NCI-H748 treated with DMSO at 0.1 percent for 48 hours (cell line): ENCODE data around the gene MED25.
A peak's percentile ranks its signal among the peaks of the same experiment; 100 is the strongest.

ENCODE experiments used
- DNase-seq: peaks from one replicate; lab custom pipeline; 2025; lab: John Stamatoyannopoulos, UW

Gene MED25

DNA sequence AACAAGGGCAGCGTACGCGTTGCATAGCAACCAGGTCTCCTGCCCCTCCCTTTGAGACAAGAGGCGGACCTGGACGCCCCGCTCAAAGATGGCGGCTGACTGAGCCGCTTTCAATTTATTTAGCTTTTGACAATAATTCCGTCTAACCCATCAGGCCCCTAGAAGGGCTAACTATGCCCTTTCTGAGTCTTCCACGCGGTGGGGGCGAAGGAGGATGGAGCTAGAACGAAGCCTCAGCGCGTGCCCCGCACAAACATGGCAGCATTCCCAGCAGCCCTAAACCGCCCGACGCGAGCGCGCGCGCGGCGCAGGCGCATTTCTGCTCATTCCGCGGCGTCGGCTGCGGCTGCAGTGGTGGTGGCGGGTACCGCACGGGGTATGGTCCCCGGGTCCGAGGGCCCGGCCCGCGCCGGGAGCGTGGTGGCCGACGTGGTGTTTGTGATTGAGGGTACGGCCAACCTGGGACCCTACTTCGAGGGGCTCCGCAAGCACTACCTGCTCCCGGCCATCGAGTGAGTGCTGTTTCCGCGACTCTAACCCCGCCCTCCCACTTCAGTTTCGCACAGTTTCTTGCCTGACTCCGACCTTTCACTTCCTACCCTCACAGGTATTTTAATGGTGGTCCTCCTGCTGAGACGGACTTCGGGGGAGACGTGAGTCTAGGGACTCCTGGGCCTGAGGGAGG lies at the start of gene MED25:
TSS of gene MED25 (plus strand) at position 326 of the 685 bp plus-strand sequence. CDS start at position 379, 53 bp downstream.
- peak; percentile 92 for DNase-seq

DNA sequence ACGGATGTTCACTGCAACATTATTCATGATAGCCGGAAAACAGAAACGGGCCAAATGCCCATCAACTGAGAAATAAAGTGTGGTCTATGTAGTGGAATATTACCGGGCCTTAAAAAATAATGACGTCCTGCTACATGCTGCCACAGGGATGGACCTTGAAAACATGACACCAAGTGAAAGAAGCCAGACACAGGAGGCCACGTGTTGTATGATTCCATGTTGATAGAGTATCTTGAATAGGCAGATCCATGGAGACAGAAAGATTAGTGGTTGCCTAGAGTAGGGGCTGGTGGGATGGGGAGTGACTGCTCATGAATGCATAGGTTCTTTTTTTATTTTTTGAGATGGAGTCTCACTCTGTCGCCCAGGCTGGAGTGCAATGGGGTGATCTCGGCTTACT lies 47.6 kb upstream of the MED25 start:
- DNase-seq, result no peak

DNA sequence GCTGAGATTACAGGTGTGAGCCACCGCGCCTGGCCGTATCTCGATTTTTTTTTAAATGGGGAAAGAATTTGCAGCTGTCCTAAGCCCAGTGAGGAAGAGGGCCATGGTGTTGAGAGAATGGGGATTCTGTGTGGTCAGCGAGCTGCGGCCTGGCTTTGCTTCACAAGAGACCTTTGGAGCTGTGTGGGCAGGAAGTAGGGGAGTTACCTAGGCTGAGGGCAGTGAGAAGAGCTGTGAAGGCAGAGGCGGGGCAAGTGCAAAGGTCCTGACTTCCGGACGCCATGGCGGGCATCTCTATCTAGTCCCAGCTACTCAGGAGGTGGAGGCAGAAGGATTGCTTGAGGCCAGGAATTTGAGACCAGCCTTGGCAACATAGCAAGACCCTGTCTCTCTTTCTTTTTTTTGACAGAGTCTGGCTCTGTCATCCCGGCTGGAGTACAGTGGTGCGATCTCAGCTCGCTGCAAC lies 46.4 kb upstream of the MED25 start:
- DNase-seq, result no peak

DNA sequence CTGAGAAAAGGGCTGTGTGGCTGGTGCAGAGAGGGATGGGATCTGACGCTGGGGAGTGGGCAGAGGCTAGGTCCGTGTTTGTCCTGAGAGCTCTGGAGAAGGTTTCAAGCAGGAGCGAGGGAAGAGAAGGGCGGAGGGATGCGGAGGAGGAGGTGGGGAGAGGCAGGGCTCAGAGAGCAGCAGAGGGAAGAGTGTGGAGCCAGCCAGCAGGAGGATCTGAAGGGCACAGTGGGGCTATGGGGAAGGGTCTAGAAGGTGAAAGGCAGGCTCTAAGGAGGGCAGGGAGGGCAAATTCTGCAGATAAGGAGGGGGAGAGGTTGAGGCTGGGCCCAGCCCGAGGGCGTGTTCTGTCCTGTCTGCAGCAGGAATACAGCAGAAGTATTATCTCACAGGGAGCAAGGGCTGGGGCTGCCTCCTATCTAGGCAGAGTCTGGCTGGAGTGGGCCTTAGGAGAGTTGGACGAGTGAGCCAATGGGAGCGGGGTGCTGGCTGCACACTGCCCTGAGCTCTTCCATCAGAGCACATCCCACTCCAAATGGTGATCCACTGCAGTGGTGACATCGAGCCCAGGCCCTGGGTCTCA lies 45.1 kb upstream of the MED25 start:
- no peak for DNase-seq

DNA sequence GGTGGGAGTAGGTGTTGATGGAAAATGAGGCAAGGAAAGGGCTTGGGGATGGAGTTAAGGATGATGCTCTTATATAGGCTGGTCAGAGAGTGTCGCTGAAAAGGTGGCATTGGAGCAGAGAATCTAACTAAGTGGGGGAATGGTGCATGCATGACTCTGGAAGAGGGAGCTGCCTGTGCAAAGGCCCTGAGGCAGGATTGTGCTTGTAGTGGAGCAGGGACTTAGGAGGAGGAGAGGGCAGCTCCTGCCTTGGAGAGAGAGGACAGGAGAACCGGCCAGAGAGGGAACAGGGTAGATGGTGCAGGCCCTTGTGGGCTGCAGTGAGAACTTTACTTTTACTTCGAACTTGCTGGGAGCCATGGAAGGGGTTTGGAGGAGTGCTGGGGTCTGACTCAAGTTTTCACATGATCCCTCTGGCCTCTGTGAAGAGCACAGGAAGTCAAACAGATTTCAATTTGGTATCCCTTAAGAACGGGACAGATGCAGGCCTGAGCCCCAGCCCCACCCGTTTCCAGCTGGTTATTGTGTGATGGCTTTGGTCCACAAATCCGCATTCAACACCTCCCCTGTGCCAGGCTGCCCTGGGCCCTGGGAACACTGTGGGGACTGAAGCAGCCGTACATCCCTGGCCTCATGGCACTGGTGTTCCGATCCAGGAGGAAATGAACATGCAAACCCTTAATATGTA lies 44.3 kb upstream of the MED25 start:
- DNase-seq, result no peak

DNA sequence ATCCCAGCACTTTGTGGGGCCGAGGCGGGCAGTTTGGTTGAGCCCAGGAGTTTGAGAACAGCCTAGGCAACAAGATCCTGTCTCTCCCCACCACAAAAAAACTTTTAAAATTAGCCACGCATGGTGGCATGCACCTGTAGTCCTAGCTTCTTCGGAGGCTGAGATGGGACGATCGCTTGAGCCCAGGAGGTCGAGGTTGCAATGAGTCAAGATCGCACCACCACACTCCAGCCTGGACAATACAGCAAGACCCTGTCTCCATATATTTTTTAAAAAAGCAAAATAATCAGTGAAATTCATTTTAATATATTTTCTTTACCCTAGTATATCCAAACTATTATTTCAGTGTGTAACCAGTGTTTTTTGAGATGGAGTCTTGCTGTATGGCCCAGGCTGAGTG lies 43.1 kb upstream of the MED25 start:
- no peak for DNase-seq

DNA sequence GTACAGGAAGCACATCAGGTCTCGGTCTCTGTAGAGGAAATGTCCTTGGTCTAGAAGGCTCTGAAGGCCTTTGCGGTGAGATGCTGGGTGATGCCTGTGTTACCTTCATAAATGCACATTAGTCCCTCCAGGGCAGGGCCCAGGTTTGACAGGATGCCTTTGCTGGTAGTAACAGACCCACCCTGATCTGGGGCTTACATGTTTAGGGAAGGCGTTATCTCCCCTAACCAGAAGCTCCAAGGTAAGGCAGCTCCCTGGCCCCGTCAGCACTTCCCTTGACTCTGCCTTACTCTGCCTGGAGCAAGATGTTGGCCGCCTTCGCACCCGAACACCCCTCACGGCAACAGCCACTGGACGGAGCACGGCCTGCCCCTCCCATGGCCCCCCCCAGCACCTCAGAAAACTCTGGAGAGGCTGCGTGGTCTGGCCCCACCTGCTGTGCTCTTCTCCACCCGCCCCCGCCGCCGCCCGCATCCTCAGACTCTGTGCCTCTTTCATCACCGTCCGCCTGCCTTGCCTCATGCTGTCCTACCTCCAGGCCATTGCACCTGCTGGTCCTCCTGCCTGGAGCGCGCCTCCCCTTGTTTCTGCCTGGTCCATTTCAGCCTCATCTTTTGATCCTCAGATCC lies 42.2 kb upstream of the MED25 start:
- DNase-seq, result no peak

DNA sequence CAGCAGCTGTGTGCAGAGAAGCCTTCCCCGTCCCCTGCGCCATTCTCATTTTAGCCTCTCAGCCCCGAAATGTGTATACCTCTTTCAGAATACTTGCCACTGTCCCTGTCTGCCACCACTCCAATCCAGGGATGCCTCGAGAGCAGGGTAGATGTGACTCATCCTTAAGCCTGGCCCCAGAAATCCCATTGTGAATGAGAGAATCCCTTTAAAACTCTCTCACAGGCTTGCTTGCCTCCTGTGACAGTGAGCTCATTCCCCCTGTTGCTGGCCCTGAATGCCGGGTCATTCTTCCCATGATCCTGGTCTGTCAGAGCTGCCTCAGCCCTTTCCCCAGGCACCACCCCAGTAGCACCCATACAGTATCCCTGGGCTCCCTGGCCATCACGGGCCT lies 41.7 kb upstream of the MED25 start:
- DNase-seq, result no peak

DNA sequence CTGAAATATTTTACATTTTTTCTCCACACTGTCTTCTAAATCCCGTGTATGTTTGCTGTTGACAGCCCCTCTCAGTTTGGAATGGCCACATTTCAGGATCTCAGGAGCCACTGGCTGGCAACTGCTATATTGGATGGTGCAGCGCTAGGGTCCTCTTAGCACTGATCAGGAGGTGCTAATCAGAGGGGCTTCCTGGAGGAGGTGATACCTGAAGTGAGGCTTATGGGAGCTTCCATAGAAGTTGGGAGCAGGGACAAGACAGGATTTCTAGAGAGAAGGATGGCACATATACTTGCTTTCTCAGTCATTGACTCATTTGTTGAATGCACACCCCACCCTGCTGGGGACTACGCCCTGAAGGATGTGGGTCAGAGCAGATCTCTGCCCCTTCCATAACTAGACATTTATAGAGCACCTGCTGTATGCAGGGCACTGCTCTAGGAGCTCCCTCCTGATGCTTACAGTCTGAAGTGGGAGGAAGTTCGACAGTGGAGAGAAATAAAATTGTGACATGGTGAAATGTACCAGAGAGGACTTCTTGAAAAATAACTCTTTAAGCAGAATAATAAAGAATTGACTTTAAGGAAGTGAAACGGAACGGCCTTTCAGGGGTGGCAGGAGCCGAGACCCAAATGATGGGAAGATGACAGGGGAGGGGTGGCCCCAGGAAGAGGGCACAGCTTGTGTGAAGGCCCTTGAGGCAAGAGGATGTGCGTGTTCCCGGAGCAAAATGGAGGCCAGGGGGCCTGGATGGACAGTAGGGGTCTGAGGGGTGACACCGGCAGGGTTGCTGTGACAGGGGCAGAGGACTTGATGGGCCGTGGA lies 38.1 kb upstream of the MED25 start:
- DNase-seq, result no peak

DNA sequence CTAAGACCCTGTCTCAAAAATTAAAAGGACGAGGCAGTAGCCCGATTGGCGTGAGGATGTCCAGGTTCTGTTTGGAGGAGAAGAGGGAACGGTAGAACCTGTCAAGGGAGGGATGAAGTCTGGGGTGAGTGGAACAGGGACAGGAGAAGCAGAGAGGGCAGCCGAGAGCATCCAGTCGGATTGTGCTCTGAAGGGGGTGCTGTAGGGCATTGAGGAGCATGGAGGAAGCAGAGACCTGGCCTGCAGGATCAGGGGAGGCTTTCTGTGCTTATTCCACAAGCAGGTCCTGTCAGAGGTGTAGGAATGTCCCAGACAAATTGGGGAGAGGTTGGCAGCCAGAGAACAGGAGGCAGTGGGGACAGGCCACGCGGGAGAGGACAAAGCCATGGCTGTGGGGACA lies 37.2 kb upstream of the MED25 start:
- DNase-seq, result no peak

DNA sequence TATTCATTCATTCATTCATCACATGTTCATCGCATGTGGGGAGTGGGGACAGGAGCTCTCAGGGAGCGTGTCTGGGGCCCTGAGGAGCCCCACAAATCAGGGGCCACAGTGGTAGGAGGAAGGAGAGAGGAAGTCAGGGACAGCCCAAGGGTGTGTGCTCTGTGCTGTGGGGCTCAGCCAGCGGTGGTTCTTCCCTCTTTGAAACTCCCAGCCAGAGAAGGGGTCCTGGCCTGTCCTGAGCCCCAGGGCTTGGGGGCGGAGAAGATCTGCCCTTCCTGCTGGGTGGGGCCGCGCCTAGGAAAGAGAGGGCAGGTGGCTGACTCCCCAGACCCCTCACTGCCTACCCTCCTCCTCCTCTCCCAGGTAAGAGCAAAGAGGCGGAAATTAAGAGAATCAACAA lies 36.7 kb upstream of the MED25 start:
- no peak for DNase-seq

DNA sequence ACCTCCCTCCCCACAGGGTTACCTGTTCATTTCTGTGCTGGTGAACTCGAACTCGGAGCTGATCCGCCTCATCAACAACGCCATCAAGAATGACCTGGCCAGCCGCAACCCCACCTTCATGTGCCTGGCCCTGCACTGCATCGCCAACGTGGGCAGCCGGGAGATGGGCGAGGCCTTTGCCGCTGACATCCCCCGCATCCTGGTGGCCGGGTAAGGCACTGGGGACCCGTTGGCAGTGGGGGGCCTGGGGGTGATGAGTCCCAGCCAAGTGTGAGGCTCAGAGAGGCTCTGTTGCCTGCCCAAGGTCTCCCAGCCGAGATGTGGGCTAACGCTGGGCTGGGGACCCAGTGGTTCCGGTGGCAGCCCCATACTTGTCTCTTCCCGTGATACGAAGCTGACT lies 35.6 kb upstream of the MED25 start:
- no peak for DNase-seq

DNA sequence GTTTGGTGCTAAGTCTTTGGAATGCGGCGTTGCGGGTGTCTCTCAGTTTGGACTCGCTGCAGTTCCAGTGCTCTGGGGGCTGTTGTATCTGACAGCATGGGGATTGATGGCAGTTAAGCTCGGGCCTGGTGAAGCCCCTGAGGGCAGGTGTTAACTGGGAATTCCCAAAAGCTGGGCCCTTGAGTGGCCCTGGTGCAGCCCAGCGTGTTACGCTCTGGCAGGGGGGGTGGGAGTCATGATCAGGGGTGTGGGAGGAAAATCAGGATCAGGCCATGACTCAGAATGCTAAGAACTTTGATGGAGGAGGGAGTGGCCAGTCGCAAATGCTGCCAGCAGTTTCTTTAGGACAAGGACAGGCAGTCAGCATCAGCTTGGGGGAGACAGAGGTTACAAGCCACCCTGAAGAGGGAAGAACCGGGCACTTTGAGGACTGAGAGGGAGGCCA lies 31.7 kb upstream of the MED25 start:
- DNase-seq, result no peak

DNA sequence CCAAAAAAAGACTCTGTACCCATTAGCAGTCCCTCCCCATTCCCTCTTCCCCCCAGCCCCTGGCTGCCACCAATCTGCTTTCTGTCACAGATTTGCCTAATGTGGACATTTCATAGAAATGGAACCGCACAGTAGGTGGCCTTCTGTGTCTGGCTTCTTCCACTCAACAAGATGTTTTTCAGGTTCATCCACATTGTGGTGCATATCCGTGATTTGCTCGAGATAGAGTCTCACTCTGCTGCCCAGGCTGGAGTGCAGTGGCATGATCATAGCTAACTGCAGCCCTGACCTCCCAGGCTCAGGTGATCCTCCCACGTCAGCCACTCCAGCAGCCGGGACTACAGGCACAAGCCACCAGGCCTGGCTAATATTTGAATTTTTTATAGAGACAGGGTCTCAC lies 30.3 kb upstream of the MED25 start:
- DNase-seq, result no peak

DNA sequence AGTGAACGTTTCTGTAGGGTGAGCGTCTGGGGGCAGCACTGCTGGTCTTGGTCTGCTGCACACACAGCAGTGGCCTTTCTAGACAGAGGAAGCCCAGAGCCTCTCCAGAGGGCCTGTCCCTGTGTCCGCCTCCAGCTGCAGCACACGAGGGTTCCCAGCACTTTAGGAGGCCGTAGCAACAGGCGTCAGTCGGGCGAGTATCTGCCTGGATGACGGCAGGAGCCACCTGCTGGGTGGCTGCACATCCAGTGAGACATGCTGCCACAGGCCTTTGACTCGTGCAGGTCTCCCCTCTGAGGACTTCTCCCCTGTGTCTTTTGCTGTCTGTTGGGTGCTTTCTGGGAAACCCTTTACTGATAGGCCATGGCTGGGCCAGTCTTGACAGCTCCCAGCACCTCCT lies 29.2 kb upstream of the MED25 start:
- DNase-seq, result no peak

DNA sequence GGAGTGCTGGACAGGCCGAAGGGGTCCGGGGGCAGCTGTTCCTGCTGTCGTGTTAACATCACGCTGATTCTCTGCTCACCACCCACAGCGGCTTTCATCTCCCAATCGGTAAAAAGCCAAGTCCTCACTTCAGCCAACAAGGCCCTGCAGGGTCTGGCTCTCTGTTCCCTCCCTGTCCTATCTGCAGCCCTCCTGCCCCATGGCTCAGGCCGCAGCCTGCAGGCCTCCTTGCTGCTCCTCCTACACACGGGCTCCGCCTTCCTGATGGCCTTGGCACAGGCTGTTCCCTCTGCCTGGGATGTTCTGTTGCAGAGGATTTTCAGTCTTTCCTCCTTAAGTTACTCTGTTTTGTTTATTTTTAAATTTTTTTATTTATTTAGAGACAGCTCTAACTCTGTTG lies 27.2 kb upstream of the MED25 start:
- DNase-seq, result no peak

DNA sequence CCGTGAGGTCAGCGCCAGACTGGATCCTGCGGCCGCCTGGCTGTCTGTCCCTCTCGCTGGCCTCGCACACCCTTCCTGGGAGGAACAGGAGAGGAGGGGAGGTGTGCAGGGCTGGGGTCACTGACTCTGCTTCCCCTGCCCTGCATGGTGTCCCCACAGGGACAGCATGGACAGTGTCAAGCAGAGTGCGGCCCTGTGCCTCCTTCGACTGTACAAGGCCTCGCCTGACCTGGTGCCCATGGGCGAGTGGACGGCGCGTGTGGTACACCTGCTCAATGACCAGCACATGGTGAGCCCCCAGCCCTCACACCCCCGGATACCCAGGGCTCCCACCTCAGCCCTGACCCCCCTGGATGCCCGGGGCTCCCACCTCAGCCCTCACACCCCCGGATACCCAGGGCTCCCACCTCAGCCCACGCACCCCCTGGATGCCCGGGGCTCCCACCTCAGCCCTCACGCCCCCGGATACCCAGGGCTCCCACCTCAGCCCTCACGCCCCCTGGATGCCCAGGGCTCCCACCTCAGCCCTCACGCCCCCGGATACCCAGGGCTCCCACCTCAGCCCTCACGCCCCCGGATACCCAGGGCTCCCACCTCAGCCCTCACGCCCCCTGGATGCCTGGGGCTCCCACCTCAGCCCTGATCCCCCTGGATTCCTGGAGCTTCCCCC lies 26.2 kb upstream of the MED25 start:
- no peak for DNase-seq

DNA sequence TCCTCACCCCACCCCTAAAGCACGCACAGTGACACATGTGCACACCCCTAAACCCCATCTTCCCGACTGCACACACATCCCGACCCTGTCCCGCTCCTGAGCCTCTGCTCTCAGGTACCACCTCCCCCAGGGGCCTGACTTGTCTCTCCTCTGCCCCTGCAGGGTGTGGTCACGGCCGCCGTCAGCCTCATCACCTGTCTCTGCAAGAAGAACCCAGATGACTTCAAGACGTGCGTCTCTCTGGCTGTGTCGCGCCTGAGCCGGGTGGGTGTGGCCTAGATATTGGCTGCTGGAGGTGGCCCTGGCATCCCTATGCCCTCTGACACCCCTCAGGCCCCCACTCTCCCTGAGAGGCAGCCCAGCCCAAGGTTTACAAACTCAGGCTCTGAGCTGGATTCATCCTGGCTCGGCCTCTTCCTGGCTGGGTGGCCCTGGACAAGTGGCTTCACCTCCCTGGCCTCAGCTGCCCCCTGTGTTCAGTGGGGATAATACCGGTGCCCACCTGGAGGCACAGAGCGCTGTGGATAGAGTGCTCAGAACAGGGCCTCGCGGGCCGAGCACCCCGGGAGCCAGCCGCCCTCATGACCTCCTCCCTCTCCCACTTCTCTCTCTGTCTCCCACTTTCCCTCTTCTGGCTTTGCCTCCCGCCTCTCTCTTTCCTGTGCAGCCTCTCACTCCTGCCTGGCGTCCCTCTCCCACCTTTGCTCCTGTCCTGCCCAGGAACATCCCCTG lies 25.1 kb upstream of the MED25 start:
- no peak for DNase-seq

DNA sequence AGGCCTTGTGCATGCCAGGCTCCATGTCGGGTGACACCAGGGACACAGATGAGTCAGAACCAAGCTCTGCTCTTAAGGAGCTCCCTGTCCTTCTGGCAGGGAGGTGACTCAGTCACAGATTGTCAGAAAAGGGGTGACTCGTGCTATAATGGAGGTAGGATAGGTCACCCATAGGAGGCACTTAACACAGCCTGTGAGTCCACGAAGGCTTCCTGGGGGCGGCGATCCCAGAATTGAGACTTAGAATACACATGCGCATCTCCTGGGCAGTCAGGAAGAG lies 24.6 kb upstream of the MED25 start:
- no peak for DNase-seq

DNA sequence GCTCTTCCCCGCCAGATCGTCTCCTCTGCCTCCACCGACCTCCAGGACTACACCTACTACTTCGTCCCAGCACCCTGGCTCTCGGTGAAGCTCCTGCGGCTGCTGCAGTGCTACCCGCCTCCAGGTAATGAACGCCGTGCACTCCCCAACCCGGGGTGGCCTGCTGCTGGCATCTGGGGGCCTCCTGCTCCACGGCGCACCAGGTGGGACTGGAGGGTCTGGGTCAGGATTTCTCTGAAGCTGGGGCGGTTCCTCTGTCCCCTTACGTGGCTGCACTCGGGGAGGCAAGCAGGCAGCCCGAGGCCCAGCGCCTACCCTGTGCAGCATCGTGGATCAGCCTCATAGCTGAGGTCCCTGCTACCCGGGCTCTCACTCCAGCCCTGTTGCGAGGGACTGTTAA lies 22.5 kb upstream of the MED25 start:
- no peak for DNase-seq

DNA sequence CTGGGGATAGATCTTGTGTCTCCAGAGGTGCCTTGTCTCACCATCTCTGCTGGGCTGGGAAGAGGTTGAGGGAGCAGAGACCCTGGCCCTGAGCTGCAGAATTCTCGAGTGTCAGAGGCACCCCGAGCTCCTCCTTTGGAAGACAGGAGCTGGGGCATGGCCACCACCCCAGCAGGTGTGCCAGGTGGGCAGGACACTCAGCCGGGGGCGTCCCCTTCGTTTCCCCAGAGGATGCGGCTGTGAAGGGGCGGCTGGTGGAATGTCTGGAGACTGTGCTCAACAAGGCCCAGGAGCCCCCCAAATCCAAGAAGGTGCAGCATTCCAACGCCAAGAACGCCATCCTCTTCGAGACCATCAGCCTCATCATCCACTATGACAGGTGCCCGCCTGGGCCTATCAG lies 19.5 kb upstream of the MED25 start:
- no peak for DNase-seq
